Transverse colon (tissue), 4 donors: Measurements from ENCODE around the gene IL22RA2. TPM values are rescaled to one million over a fixed set of nuclear protein-coding genes. Genes with fewer than 3 reads are reported as not detected.
A peak's percentile ranks its signal among the peaks of the same experiment; 100 is the strongest.

ENCODE experiments used
- DNase-seq: peaks from one replicate; pipeline ENCODE4 v3.0.0-alpha.2; 2019
- H3K27ac ChIP-seq, 4 donors: fragments of 200-600 bp; sonication (generic); 2 replicates each; pipeline ENCODE4 v1.5.1; 2016 to 2018; ENCODE audit warnings: inconsistent platforms in 4 of 4
- H3K27me3 ChIP-seq: fragments of 200-600 bp; sonication (generic); 2 replicates; pipeline ENCODE4 v1.5.1; 2017; ENCODE audit warnings: inconsistent platforms
- H3K36me3 ChIP-seq, 4 donors: fragments of 200-600 bp; sonication (generic); 2 replicates each; pipeline ENCODE4 v1.5.1; 2017 to 2019; ENCODE audit warnings: inconsistent platforms in 4 of 4
- H3K4me1 ChIP-seq, 4 donors: fragments of 200-600 bp; sonication (generic); 2 replicates each; pipeline ENCODE4 v1.5.1; 2017 to 2020; ENCODE audit warnings: inconsistent platforms in 4 of 4
- H3K4me3 ChIP-seq, 4 donors: fragments of 200-600 bp; sonication (generic); 1 replicate in 1 of 4; 2 replicates in 3 of 4; pipeline versions ENCODE4 v1.5.1 to v1.6.1; 2017 to 2019; ENCODE audit warnings: inconsistent platforms in 4 of 4
- H3K9me3 ChIP-seq, 2 donors: fragments of 200-600 bp; sonication (generic); 2 replicates each; pipeline ENCODE4 v1.5.1; 2017 to 2019; ENCODE audit warnings: inconsistent platforms in 2 of 2
- CTCF ChIP-seq, 5 experiments: fragments of 200-600 bp in 3 of 5; fragments of 450-650 bp in 2 of 5; sonication (generic) in 3 of 5; IDR thresholded peaks; 1 replicate in 2 of 5; 2 replicates in 3 of 5; pipeline ENCODE4 v1.5.1; 2016 to 2017; ENCODE audit warnings: antibody characterized with exemption in 5 of 5, inconsistent platforms in 3 of 5, mild to moderate bottlenecking in 2 of 5, moderate library complexity in 1 of 5
- EP300 ChIP-seq: sonication (generic); formaldehyde crosslinking; IDR thresholded peaks from one replicate; pipeline ENCODE4 v1.6.1; 2017; ENCODE audit warnings: antibody characterized with exemption, low read depth
- POLR2A ChIP-seq: fragments of 450-650 bp; IDR thresholded peaks from one replicate; pipeline ENCODE4 v1.6.1; 2016; ENCODE audit warnings: antibody characterized with exemption, mild to moderate bottlenecking, moderate library complexity
- POLR2AphosphoS5 ChIP-seq, 3 donors: sonication (generic); formaldehyde crosslinking; IDR thresholded peaks; one replicate each; pipeline ENCODE4 v1.6.1; 2016; ENCODE audit warnings: antibody characterized with exemption in 3 of 3
- WGBS, 2 donors: methylation state at CpG; one replicate each; pipeline ENCODE4 v1.1.5; 2018; ENCODE audit warnings: low coverage in 1 of 2; 5-methylcytosine and 5-hydroxymethylcytosine counted together
- in situ Hi-C, 4 donors: fragments of 200-750 bp; cut with MboI; loops; one replicate each; pipeline versions ENCODE4 v1.15.0 to v1.15.1; 2017; ENCODE audit warnings: low sequenced_read_pairs in 3 of 4, low pct_ligation_motif_present in 1 of 4, low pct_unique_long_range_greater_than_20kb in 1 of 4
- intact Hi-C: fragments of 100-400 bp; cut with DNase I; formaldehyde crosslinking; loops from one replicate; pipeline ENCODE4 v1.15.1; 2023; ENCODE audit warnings: low total_unique reads
- total RNA-seq, 4 donors: library from RNA; depleted of rRNA; stranded (reverse); fragments of >200 nt; gene quantifications; one replicate each; pipeline ENCODE4 v1.1.0, GENCODE V29; 2016

IL22RA2 gene
- under 1 TPM in 1 of 4 donors, not detected in 3; 0.16 TPM for total RNA-seq

DNA sequence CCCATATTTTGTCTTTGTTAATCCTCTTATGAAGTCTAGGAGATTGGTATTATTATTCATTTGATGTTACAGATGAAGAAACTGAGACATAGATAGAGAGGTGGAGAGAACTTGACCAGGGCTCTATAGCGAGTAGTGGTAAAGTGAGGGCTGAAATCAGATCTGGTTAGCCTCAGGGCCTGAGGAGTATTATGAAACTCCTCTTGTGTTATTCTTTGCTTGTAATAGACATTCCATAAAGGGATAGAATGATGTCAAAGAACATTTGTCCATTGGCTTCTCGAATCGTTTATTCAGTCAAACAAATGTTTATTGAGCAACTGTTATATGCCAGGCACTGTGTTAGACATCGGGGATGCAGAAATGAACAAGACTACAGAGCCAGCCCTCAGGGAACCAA is at the start of gene IL22RA2:
Gene IL22RA2 (minus strand): TSS at position 144 of the 400 bp plus-strand sequence. CDS start 11,895 bp downstream, outside the sequence.
- in situ Hi-C loops, result no loop called here
- DNase-seq, result no peak

GRCh38 chr6:137222381-137222780 is 48.9 kb upstream of the IL22RA2 start:
- in situ Hi-C loops (no loop called here), intact Hi-C loops (loop anchor here (5.0 kb wide), 1 partner anchor 935 kb away; the partner anchor contains the start of gene BCLAF1)
- Histone ChIP-seq H3K36me3 (no peaks in the 10 kb centered on the region), H3K4me3 (no peak overlapping the region), H3K27ac (peak overlapping the region; percentile 43 to 69 (median 45)), H3K27me3 (no peaks in the 10 kb centered on the region), H3K4me1 (peaks cover 15 to 48% (median 16%) of the 10 kb centered on the region in 4 donors), H3K9me3 (no peaks in the 10 kb centered on the region)
- 75 to 84% methylated on average over 3 of the region's 3 CpGs for WGBS, 2 donors
- DNase-seq, result no peak
- no peak for TF ChIP-seq POLR2A
- no peak for TF ChIP-seq EP300
- no peak for TF ChIP-seq CTCF (IDR thresholded peaks at IDR 0.05)
- TF ChIP-seq POLR2AphosphoS5 (IDR thresholded peaks at IDR 0.05), result no peak

More for the DNA sequence above, at the start of gene IL22RA2:
- no peaks in the 10 kb centered on the region for H3K27me3 ChIP-seq
- no peaks in the 10 kb centered on the region for H3K9me3 ChIP-seq
- H3K4me3 ChIP-seq, result no peak within 1 kb of the TSS
- WGBS, 2 donors, result 88 to 89% methylated on average over 4 of the region's 4 CpGs
- intact Hi-C loops, result no loop called here
- H3K36me3 ChIP-seq, result no peaks in the 10 kb centered on the region
- H3K27ac ChIP-seq, result no peak within 1 kb of the TSS
- no peaks in the 10 kb centered on the region for H3K4me1 ChIP-seq
- TF ChIP-seq EP300 (no peak), POLR2AphosphoS5 (IDR thresholded peaks at IDR 0.05) (no peak), CTCF (IDR thresholded peaks at IDR 0.05) (no peak), POLR2A (no peak)

GRCh38 chr6:137219664-137220252 is 46.3 kb upstream of the IL22RA2 start:
- Histone ChIP-seq H3K4me1 (peaks cover 26 to 75% (median 33%) of the 10 kb centered on the region in 4 donors), H3K4me3 (peak overlapping the region; percentile 5 to 92 (median 79)), H3K27ac (peak overlapping the region; percentile 95 to 98 (median 96)), H3K9me3 (no peaks in the 10 kb centered on the region), H3K27me3 (no peaks in the 10 kb centered on the region), H3K36me3 (no peaks in the 10 kb centered on the region)
- no peak for DNase-seq
- in situ Hi-C loops, result no loop called here
- TF ChIP-seq POLR2AphosphoS5 (IDR thresholded peaks at IDR 0.05) (no peak), POLR2A (no peak), EP300 (no peak), CTCF (IDR thresholded peaks at IDR 0.05) (no peak)
- WGBS, 2 donors, result 55 to 69% methylated on average over 4 to 6 of the region's 6 CpGs
- intact Hi-C loops, result loop anchor here (5.0 kb wide), 1 partner anchor 932 kb away; the partner anchor contains the start of gene BCLAF1

GRCh38 chr6:137218917-137219663 is 45.6 kb upstream of the IL22RA2 start, which contains the start of gene IFNGR1:
Gene IFNGR1 (minus strand): TSS chr6:137219385. CDS start chr6:137219327, 58 bp downstream.
- H3K4me3 ChIP-seq, result peak within 1 kb of the TSS; percentile 66 to 92 (median 79)
- H3K27ac ChIP-seq, result peak within 1 kb of the TSS; percentile 95 to 98 (median 96)
- peak; percentile 99 for DNase-seq
- in situ Hi-C loops (no loop called here), intact Hi-C loops (no loop called here)
- peaks cover 26 to 76% (median 38%) of the 10 kb centered on the region in 4 donors for H3K4me1 ChIP-seq
- H3K9me3 ChIP-seq, result no peaks in the 10 kb centered on the region
- no peaks in the 10 kb centered on the region for H3K36me3 ChIP-seq
- WGBS, 2 donors, result 0% methylated on average over 35 of the region's 64 CpGs; no CpG with 5 or more reads in 1 of the 2 donors
- H3K27me3 ChIP-seq, result no peaks in the 10 kb centered on the region
- TF ChIP-seq EP300 (no peak), POLR2A (peak; percentile 98), CTCF (IDR thresholded peaks at IDR 0.05) (no peak), POLR2AphosphoS5 (IDR thresholded peaks at IDR 0.05) (peak; percentile 99)
